Left lung (tissue), 10 donors: Measurements from ENCODE around the gene CASZ1. TPM values are rescaled to one million over a fixed set of nuclear protein-coding genes. Genes with fewer than 3 reads are reported as not detected.

ENCODE experiments used
- ATAC-seq: fragments of 200-7000 bp; cut with Tn5 transposase; one replicate; pipeline ENCODE4 v1.9.1; 2020; ENCODE audit warnings: moderate library complexity
- DNase-seq, 4 donors: peaks; one replicate each; pipeline ENCODE4 v3.0.0-alpha.2; 2013 to 2020
- H3K27ac ChIP-seq, 2 donors: fragments of 200-600 bp; sonication (generic) in 1 of 2; one replicate each; pipeline versions ENCODE4 v1.5.0 to v1.8.0; 2020 to 2021
- H3K27me3 ChIP-seq, 2 donors: fragments of 200-600 bp; sonication (generic) in 1 of 2; one replicate each; pipeline versions ENCODE4 v1.5.0 to v1.8.0; 2020 to 2021
- H3K36me3 ChIP-seq, 2 donors: fragments of 200-600 bp; sonication (generic) in 1 of 2; one replicate each; pipeline versions ENCODE4 v1.5.0 to v1.8.0; 2020 to 2021
- H3K4me1 ChIP-seq, 2 donors: fragments of 200-600 bp; one replicate each; pipeline ENCODE4 v1.8.0; 2021
- H3K4me3 ChIP-seq, 2 donors: fragments of 200-600 bp; sonication (generic) in 1 of 2; one replicate each; pipeline versions ENCODE4 v1.5.0 to v1.8.0; 2020 to 2021; ENCODE audit warnings: mild to moderate bottlenecking in 1 of 2
- H3K9me3 ChIP-seq, 2 donors: fragments of 200-600 bp; sonication (generic) in 1 of 2; one replicate each; pipeline versions ENCODE4 v1.5.0 to v1.8.0; 2020 to 2021
- intact Hi-C, 2 donors: fragments of 100-400 bp; cut with DNase I; formaldehyde crosslinking; loops; one replicate each; pipeline versions ENCODE4 v1.11.2 to v1.14.2; 2022
- polyA plus RNA-seq, 6 donors: library from polyadenylated mRNA; unstranded; fragments of 120-200 nt; gene quantifications; one replicate each; pipeline ENCODE4 v1.2.1, GENCODE V29; 2013; ENCODE audit not compliant: insufficient read length in 6 of 6
- total RNA-seq, 2 donors: library from RNA; stranded (reverse); fragmentation: NEBNext Ultra II Directional; extraction: Animal tissue kit (Norgen Biotek cat#: 25700); gene quantifications; one replicate each; pipeline ENCODE4 v1.2.1, GENCODE V29; 2021
- TF ChIP-seq, protein P1 (sequence below), 2 donors: fragments of 200-600 bp; sonication (generic) in 1 of 2; IDR thresholded peaks; one replicate each; pipeline versions ENCODE4 v1.5.0 to v1.8.0; 2021; ENCODE audit warnings: antibody characterized with exemption in 2 of 2
- donor health status: DM: no; HTN: yes; CAD: no.
- donor health status: DM: no; HTN: no; CAD: no.

CASZ1 gene
- total and polyA plus RNA-seq, 8 donors = 15.1 to 44.0 (median 21.1) TPM

DNA sequence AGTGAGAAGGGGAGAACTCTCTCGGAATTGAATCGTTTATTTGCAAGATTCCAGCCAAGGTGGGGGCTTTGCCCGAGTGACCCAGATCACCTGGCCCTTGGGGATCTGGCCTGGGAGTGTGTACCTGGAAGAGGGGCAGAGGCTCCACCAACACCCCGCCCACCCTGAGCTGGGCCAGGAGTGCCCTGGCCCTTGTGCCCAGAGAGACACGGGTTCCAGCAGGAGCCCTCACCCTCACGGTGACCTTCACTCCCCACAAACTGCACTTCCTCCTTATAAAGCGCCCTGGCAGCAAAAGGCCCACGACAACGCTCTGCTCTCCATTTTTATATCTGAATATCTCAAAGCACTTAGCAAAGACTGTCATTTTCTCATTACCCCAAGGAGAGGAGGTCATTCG lies 16.6 kb downstream of the CASZ1 start:
- intact Hi-C loops = no loop called here
- no peak for ATAC-seq

DNA sequence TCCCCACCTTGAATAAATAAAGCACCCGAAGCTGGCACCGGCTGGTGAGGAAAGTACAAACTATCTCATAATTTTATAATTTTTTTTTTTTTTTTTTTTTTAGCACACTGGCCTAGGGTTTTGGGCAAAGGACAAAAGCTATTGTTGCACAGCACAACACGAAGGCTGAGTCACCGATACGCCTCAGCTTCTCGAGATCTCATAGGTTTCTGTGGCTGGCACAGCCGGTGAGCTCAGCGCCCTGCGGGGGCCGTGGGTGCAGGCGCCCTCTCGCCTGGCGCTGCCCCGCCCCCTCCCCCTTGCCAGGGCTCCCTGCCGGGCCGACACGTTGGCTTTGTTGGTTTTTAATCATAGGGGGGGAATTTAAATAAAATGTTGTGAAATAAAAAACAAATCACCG lies 17.2 kb downstream of the CASZ1 start:
- TF ChIP-seq, protein P1, sequence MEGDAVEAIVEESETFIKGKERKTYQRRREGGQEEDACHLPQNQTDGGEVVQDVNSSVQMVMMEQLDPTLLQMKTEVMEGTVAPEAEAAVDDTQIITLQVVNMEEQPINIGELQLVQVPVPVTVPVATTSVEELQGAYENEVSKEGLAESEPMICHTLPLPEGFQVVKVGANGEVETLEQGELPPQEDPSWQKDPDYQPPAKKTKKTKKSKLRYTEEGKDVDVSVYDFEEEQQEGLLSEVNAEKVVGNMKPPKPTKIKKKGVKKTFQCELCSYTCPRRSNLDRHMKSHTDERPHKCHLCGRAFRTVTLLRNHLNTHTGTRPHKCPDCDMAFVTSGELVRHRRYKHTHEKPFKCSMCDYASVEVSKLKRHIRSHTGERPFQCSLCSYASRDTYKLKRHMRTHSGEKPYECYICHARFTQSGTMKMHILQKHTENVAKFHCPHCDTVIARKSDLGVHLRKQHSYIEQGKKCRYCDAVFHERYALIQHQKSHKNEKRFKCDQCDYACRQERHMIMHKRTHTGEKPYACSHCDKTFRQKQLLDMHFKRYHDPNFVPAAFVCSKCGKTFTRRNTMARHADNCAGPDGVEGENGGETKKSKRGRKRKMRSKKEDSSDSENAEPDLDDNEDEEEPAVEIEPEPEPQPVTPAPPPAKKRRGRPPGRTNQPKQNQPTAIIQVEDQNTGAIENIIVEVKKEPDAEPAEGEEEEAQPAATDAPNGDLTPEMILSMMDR (IDR thresholded peaks at IDR 0.05) = no peak
- H3K36me3 ChIP-seq = no peaks in the 10 kb centered on the region
- ATAC-seq (peak; percentile 59), DNase-seq (no peak)
- no peaks in the 10 kb centered on the region for H3K4me1 ChIP-seq
- intact Hi-C loops = no loop called here
- no peak overlapping the region for H3K4me3 ChIP-seq
- peak overlapping the region in 1 of 2 donors; percentile 23 for H3K27ac ChIP-seq
- no peaks in the 10 kb centered on the region for H3K27me3 ChIP-seq
- no peaks in the 10 kb centered on the region for H3K9me3 ChIP-seq

More for the DNA sequence above, 16.6 kb downstream of the CASZ1 start:
- peak overlapping the region in 1 of 2 donors; percentile 23 for H3K27ac ChIP-seq
- no peaks in the 10 kb centered on the region for H3K27me3 ChIP-seq
- no peaks in the 10 kb centered on the region for H3K4me1 ChIP-seq
- H3K9me3 ChIP-seq = no peaks in the 10 kb centered on the region
- TF ChIP-seq, protein P1 (IDR thresholded peaks at IDR 0.05) = no peak
- no peaks in the 10 kb centered on the region for H3K36me3 ChIP-seq
- H3K4me3 ChIP-seq = no peak overlapping the region
- no peak for DNase-seq

DNA sequence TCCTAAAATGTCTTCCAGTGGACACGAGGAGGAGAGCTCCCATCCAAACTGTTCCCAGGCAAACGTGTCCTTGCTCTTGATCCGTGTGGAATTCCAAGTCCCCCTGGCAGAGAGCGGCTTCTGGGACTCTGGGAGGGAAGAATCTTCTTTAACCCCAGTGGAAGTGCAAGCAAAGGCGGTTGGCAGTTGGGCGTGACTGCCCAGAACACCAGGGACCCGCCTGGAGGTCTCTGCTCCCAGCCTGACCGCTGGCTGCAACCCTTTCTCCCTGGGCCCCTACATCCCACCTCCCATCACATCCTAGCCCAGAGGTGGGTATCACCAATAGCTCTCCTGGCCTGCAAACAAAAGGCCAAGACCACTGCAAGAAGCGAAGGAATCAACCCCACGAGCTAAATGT lies 17.8 kb downstream of the CASZ1 start:
- Histone ChIP-seq H3K27me3 (no peaks in the 10 kb centered on the region), H3K4me1 (no peaks in the 10 kb centered on the region), H3K4me3 (no peak overlapping the region), H3K27ac (no peak overlapping the region), H3K9me3 (no peaks in the 10 kb centered on the region), H3K36me3 (no peaks in the 10 kb centered on the region)
- TF ChIP-seq, protein P1 (IDR thresholded peaks at IDR 0.05) = no peak
- ATAC-seq (no peak), DNase-seq (no peak)
- intact Hi-C loops = no loop called here

DNA sequence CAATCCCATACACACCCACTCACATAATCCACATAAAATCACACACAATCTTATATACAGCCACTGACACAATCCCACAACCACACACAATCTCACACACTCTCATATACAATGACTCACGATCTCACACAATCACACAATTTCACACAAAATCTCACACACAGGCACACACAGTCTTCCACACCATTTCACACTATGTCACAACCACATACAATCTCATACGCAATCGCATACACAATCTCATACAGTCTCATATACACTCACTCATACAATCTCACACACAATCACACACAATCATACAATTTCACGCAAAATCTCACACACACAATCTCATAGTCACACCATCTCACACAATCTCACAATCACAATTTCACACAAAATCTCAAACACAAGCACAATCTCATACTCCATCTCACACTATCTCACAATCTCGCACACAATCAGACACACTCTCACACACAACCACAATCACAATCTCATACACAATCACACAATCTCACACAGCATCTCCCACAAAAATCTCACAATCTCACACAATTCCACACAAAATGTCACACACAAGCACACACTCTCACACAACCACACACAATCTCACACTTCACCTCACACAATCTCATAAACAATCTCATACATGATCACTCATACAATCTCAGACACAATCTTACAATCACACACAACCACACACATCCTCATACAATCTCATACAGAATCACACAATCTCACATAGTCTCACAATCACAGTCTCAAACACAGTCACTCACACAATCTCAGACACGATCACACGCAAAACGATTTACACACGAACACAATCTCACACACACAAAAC lies 18.5 kb downstream of the CASZ1 start:
- H3K4me1 ChIP-seq = no peaks in the 10 kb centered on the region
- intact Hi-C loops = no loop called here
- H3K27ac ChIP-seq = no peak overlapping the region
- ATAC-seq (no peak), DNase-seq (no peak)
- no peaks in the 10 kb centered on the region for H3K9me3 ChIP-seq
- H3K27me3 ChIP-seq = no peaks in the 10 kb centered on the region
- TF ChIP-seq, protein P1 (IDR thresholded peaks at IDR 0.05) = no peak
- no peaks in the 10 kb centered on the region for H3K36me3 ChIP-seq
- H3K4me3 ChIP-seq = no peak overlapping the region

DNA sequence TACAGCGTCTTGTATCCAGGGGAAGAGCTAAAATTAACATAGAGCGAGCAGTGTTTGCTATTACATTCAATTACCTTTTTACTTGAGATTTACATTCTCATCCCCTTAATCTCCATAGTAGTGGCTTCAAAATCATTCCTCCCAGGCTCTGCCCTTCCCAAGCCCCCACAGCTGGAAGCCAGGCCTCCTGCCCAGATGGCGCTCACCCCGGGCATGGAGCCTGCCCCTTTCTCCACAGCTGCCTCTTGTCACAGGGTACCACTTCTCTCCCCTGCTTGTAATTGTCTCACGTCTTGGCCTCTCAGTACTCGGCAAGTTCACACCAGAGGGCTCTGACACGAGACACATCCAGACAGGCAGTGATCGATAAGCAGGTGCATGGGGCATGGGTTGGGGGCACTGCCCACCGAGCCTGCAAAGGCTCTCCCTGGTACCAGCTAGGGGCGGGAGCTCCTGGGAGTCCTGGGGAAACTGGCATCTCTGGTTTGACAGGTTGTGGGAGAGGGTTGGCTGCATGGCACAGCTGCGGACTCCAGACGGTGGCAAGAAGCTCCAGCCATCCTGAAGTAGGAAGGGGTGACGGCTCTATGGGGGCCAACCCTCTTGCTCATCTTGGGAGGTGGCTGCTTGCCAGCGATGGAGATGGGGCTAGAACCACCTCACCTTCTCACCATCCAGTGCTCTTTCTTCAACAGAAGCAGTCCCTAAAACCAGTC lies 20.1 kb downstream of the CASZ1 start:
- no peaks in the 10 kb centered on the region for H3K36me3 ChIP-seq
- no peak overlapping the region for H3K4me3 ChIP-seq
- no peaks in the 10 kb centered on the region for H3K9me3 ChIP-seq
- ATAC-seq (peak; percentile 31), DNase-seq (peak in 2 of 4 donors; percentile 44 to 70)
- H3K27ac ChIP-seq = no peak overlapping the region
- no peaks in the 10 kb centered on the region for H3K4me1 ChIP-seq
- intact Hi-C loops = no loop called here
- H3K27me3 ChIP-seq = no peaks in the 10 kb centered on the region
- TF ChIP-seq, protein P1 (IDR thresholded peaks at IDR 0.05) = no peak
